ENCODE results near the gene RTTN. TPM values are rescaled to one million over a fixed set of nuclear protein-coding genes. Genes with fewer than 3 reads are reported as not detected.

Gene RTTN
- total and polyA plus RNA-seq, 2 donors (not counting 3 experiments of a cell fraction or from before 2014, with no cell fraction given) = 3.1 to 17.4 TPM

DNA sequence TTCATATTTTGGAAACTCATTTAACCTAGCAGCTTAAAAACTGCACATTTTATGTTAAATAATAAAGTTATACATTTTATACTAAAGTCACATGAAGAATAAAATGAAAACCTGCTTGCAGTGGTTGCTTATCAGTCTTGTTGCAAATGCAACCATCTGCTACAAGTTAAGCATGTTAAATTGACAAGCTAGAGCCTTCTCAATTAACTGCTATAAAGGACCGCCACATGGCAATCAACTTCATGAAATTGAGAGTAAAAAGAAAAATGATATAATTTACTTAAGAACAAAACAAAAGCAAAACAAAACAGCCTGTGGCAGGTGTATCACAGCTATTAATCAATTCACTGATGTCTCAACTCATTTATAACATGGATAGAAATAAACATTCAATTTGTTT, 78.7 kb downstream of the RTTN start:
- dilution Hi-C loops (cut with MboI; ENCODE audit: extremely low pct_ligation_motif_present, low sequenced_read_pairs) (no loop called here), intact Hi-C loops (cut with micrococcal nuclease) (no loop called here)
- DNase-seq (ENCODE audit: low read depth, low spot score) (no peak), FAIRE-seq (no peak)
- Histone ChIP-seq H3K9ac (replicated peaks; ENCODE audit: extremely low read depth, insufficient read depth, low read length) (no peak overlapping the region), H3K4me3 (replicated peaks in 1 of 3; ENCODE audit: insufficient read depth in 1 of 3, low read depth in 1 of 3, low read length in 3 of 3) (no peak overlapping the region), H3K27me3 (ENCODE audit: control insufficient read depth in 2 of 2, insufficient read depth in 2 of 2, low read length in 2 of 2) (no peaks in the 10 kb centered on the region), H4K20me1 (replicated peaks; ENCODE audit: control insufficient read depth, extremely low read depth, insufficient read depth, low read length) (no peaks in the 10 kb centered on the region), H3K36me3 (ENCODE audit: control insufficient read depth in 2 of 2, extremely low read depth in 1 of 2, insufficient read depth in 2 of 2, low read length in 2 of 2) (no peaks in the 10 kb centered on the region), H3K79me2 (ENCODE audit: control insufficient read depth, insufficient read depth, low read length) (no peaks in the 10 kb centered on the region), H3K4me2 (ENCODE audit: insufficient read depth, low read length) (no peak overlapping the region), H3K9me3 (replicated peaks; ENCODE audit: control insufficient read depth, insufficient read depth, low read length) (no peaks in the 10 kb centered on the region), H3K4me1 (ENCODE audit: control insufficient read depth, extremely low read depth, insufficient read depth, low read length) (no peaks in the 10 kb centered on the region), H2AFZ (ENCODE audit: low read depth, low read length) (no peak overlapping the region), H3K27ac (ENCODE audit: insufficient read depth, low read depth, low read length) (no peak overlapping the region), H3K9me1 (replicated peaks; ENCODE audit: control insufficient read depth, extremely low read depth, insufficient read depth, low read length) (no peaks in the 10 kb centered on the region)
- no TSS peak for BruUV-seq (replicated peaks)
- CTCF ChIA-PET = interaction anchor here (0.9 to 1.3 kb wide), 2 partner anchors 11 to 69 kb away, joined by 5 read pairs; no protein-coding TSS in a partner anchor
- no peak for TF ChIP-seq FOS (IDR thresholded peaks at IDR 0.05; ENCODE audit: borderline replicate concordance, insufficient read depth, low read length)
- TF ChIP-seq POLR2A (IDR thresholded peaks at IDR 0.05; ENCODE audit: low read depth, low read length) = no peak
- no peak for TF ChIP-seq JUN (IDR thresholded peaks at IDR 0.05; ENCODE audit: borderline replicate concordance, insufficient read depth, insufficient read length, low read depth)
- no peak for TF ChIP-seq MAX (IDR thresholded peaks at IDR 0.05; ENCODE audit: insufficient read depth, insufficient read length)
- TF ChIP-seq, protein P1, sequence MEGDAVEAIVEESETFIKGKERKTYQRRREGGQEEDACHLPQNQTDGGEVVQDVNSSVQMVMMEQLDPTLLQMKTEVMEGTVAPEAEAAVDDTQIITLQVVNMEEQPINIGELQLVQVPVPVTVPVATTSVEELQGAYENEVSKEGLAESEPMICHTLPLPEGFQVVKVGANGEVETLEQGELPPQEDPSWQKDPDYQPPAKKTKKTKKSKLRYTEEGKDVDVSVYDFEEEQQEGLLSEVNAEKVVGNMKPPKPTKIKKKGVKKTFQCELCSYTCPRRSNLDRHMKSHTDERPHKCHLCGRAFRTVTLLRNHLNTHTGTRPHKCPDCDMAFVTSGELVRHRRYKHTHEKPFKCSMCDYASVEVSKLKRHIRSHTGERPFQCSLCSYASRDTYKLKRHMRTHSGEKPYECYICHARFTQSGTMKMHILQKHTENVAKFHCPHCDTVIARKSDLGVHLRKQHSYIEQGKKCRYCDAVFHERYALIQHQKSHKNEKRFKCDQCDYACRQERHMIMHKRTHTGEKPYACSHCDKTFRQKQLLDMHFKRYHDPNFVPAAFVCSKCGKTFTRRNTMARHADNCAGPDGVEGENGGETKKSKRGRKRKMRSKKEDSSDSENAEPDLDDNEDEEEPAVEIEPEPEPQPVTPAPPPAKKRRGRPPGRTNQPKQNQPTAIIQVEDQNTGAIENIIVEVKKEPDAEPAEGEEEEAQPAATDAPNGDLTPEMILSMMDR (IDR thresholded peaks at IDR 0.05; ENCODE audit: extremely low read depth in 1 of 2, insufficient read depth in 1 of 2, low read depth in 1 of 2, low read length in 2 of 2) = no peak
- TF ChIP-seq GATA2 (IDR thresholded peaks at IDR 0.05; ENCODE audit: insufficient read depth, insufficient read length, low read depth, low read length) = no peak
- TF ChIP-seq MYC (IDR thresholded peaks at IDR 0.05; ENCODE audit: low read depth, low read length) = no peak
- TF ChIP-seq POLR2AphosphoS5 (IDR thresholded peaks at IDR 0.05; ENCODE audit: insufficient read depth, low read depth, low read length) = no peak
- TF ChIP-seq EZH2 (IDR thresholded peaks at IDR 0.05; ENCODE audit: borderline replicate concordance, low read depth, low read length, severe bottlenecking) = no peak
- POLR2A ChIA-PET = no interaction called here
